ENCODE measurements around the gene GABRG3.

DNA sequence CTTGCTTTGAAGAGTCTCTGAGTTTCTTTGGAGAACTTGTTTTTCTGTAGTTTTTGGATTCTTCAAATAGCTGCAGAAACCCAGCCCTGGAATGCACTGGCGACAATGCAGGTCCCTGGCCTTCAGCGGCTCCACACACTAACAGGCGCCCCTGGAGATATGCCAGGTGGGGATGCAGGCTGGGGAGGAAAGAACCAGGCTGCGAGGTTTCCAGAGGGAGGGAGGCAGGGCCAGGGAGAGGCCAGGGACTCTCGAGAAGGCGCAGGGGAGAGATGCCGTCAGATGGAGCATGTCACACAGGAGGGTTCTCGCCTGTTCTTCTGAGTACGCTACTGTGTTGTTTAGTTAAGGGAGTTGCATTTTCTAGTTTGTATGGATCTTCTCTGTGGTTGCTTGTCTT is 283.1 kb downstream of the GABRG3 start:
- TF ChIP-seq, protein P1, sequence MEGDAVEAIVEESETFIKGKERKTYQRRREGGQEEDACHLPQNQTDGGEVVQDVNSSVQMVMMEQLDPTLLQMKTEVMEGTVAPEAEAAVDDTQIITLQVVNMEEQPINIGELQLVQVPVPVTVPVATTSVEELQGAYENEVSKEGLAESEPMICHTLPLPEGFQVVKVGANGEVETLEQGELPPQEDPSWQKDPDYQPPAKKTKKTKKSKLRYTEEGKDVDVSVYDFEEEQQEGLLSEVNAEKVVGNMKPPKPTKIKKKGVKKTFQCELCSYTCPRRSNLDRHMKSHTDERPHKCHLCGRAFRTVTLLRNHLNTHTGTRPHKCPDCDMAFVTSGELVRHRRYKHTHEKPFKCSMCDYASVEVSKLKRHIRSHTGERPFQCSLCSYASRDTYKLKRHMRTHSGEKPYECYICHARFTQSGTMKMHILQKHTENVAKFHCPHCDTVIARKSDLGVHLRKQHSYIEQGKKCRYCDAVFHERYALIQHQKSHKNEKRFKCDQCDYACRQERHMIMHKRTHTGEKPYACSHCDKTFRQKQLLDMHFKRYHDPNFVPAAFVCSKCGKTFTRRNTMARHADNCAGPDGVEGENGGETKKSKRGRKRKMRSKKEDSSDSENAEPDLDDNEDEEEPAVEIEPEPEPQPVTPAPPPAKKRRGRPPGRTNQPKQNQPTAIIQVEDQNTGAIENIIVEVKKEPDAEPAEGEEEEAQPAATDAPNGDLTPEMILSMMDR (IDR thresholded peaks at IDR 0.05): no peak
- no peak for TF ChIP-seq POLR2AphosphoS5 (IDR thresholded peaks at IDR 0.05; ENCODE audit: insufficient read depth in 1 of 2, low read depth in 1 of 2)

Data from vagina (tissue), 2 donors.